ENCODE measurements around the gene TMEM190. TPM values are rescaled to one million over a fixed set of nuclear protein-coding genes. Genes with fewer than 3 reads are reported as not detected.
"Not testable (repeated sequence)": the region's sequence is repeated elsewhere in the genome, so short reads cannot be mapped to it uniquely, and the experiment has no call there.

TMEM190 gene
- total RNA-seq = not detected

- intact Hi-C loops (cut with DNase I; ENCODE audit: low total_unique reads) = no loop called here
- H3K4me3 ChIP-seq = no peak within 1 kb of the TSS
- H3K9me3 ChIP-seq = no peaks in the 10 kb centered on the region
- no peak for TF ChIP-seq POLR2A (IDR thresholded peaks at IDR 0.05)
- TF ChIP-seq POLR2AphosphoS5 (IDR thresholded peaks at IDR 0.05) = no peak
- no peak for TF ChIP-seq CTCF (IDR thresholded peaks at IDR 0.05)
- DNase-seq (ENCODE audit: low spot score in 2 of 2) = no peak
- peaks cover 0 to 29% of the 10 kb centered on the region in 2 donors for H3K27me3 ChIP-seq
- no peaks in the 10 kb centered on the region for H3K4me1 ChIP-seq
- H3K27ac ChIP-seq = no peak within 1 kb of the TSS
- H3K36me3 ChIP-seq = no peaks in the 10 kb centered on the region
Observed at GRCh38 chr19:55376241-55376933, at the start of gene TMEM190. TMEM190 (plus strand) TSS chr19:55376826; CDS start chr19:55376854, 28 bp downstream.

GRCh38 chr19:55328774-55329318 is 47.8 kb upstream of the TMEM190 start:
- H3K36me3 ChIP-seq; H3K27ac ChIP-seq; DNase-seq (ENCODE audit: low spot score in 2 of 2); H3K4me1 ChIP-seq; intact Hi-C loops (cut with DNase I; ENCODE audit: low total_unique reads); H3K9me3 ChIP-seq; H3K27me3 ChIP-seq; H3K4me3 ChIP-seq: not testable (repeated sequence)

- H3K36me3 ChIP-seq; DNase-seq (ENCODE audit: low spot score in 2 of 2): not testable (repeated sequence)
Observed at GRCh38 chr19:55329791-55330190, 46.8 kb upstream of the TMEM190 start.

DNA sequence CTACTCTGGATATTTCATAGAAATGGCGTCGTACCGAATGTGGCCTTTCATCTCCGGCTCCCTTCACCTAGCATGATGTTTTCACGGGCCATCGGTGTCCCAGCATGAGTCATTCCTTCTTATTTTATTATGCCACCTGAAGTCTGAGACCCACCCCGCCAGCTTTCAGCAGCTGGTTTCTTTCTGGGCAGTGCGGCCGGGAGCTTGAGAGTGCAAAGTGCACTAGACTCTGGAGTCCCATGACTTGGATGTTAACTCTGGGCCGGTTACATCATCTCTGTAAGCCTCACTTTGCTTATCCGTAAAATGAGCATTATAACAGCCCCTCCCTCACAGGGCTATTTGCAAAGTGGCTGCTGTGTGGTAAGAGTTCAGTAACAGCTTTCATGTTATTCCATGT is 42.8 kb upstream of the TMEM190 start:
- TF ChIP-seq POLR2AphosphoS5 (IDR thresholded peaks at IDR 0.05) (no peak), CTCF (IDR thresholded peaks at IDR 0.05) (no peak), POLR2A (IDR thresholded peaks at IDR 0.05) (no peak)
- no peaks in the 10 kb centered on the region for H3K4me1 ChIP-seq
- intact Hi-C loops (cut with DNase I; ENCODE audit: low total_unique reads) = no loop called here

More at GRCh38 chr19:55329791-55330190, 46.8 kb upstream of the TMEM190 start:
- H3K4me1 ChIP-seq; H3K9me3 ChIP-seq; H3K4me3 ChIP-seq; H3K27me3 ChIP-seq; H3K27ac ChIP-seq; intact Hi-C loops (cut with DNase I; ENCODE audit: low total_unique reads): not testable (repeated sequence)

DNA sequence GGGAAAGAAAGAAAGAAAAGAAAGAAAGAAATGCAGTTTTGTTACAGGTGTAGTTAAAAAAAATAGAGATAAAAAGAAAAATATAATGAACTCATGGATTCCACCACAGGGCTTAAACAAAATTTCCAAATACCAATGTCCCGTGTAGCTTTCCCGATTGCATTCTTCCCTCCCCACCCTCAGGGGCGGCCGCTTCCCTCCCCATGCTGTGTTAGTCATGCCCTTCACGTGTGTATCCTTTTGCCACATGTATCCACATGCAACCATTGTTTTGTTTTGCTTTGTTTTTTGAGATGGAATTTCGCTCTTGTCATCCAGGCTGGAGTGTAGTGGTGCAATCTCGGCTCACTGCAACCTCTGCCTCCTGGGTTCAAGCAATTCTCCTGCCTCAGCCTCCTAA is 40.5 kb upstream of the TMEM190 start:
- Histone ChIP-seq H3K4me3 (no peak overlapping the region), H3K36me3 (no peaks in the 10 kb centered on the region), H3K27me3 (no peaks in the 10 kb centered on the region), H3K4me1 (no peaks in the 10 kb centered on the region), H3K27ac (no peak overlapping the region), H3K9me3 (no peaks in the 10 kb centered on the region)
- intact Hi-C loops (cut with DNase I; ENCODE audit: low total_unique reads) = no loop called here
- TF ChIP-seq POLR2AphosphoS5 (IDR thresholded peaks at IDR 0.05) (no peak), CTCF (IDR thresholded peaks at IDR 0.05) (no peak), POLR2A (IDR thresholded peaks at IDR 0.05) (no peak)
- DNase-seq (ENCODE audit: low spot score in 2 of 2) = no peak

More for the DNA sequence above, 42.8 kb upstream of the TMEM190 start:
- Histone ChIP-seq H3K36me3 (no peaks in the 10 kb centered on the region), H3K27me3 (no peaks in the 10 kb centered on the region), H3K27ac (no peak overlapping the region), H3K9me3 (no peaks in the 10 kb centered on the region), H3K4me3 (no peak overlapping the region)
- DNase-seq (ENCODE audit: low spot score in 2 of 2) = no peak

DNA sequence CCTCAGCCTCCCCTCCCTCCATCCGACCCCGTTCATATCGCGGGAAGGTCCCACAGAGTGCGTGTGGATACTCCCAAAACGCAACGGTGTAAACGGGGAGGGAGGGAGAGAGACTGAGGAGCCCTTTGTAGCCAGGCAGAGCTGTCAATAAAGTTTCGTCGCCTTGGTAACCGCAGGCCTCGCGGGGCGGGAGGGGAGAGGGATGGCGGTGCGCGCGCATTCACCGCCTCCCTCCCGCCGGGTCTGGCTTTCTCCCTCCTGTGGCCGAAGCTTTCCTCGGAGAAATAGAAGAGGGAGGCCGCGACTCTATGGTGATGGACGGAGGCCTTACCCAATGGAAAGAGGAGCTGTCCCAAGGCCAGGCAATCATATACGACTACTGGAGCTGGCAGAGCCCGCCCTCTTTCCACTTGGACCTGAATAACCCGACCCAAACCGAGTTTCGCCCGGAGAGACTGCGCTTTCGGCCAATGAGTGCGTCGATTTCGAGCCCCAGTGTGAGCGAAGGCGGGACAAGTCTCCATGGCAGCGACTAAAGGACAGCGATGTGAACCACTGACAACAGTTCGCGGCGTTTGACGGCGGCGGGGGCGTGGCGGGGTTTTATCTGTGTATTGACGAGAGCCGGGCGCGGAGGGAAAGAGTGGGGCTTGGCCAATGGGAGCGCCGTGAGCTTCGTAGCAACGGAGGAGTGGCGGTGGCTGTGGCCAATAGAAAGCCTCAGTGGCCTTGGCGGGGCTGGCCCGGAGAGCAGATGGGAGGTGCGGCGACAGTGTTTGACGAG is 37.3 kb upstream of the TMEM190 start, which contains the start of gene KMT5C:
KMT5C (plus strand) TSS at position 772 of the 784 bp plus-strand sequence. CDS start 2,061 bp downstream, outside the sequence.
- H3K36me3 ChIP-seq = no peaks in the 10 kb centered on the region
- H3K27ac ChIP-seq = peak within 1 kb of the TSS; percentile 99 to 100
- DNase-seq (ENCODE audit: low spot score in 2 of 2) = peak; percentile 100
- peak; percentile 91 for TF ChIP-seq POLR2A (IDR thresholded peaks at IDR 0.05)
- peak; percentile 38 to 88 (median 82) for TF ChIP-seq POLR2AphosphoS5 (IDR thresholded peaks at IDR 0.05)
- peak; percentile 49 to 70 (median 52) for TF ChIP-seq CTCF (IDR thresholded peaks at IDR 0.05)
- H3K4me1 ChIP-seq = no peaks in the 10 kb centered on the region
- peak within 1 kb of the TSS; percentile 74 to 87 (median 85) for H3K4me3 ChIP-seq
- H3K9me3 ChIP-seq = no peaks in the 10 kb centered on the region
- intact Hi-C loops (cut with DNase I; ENCODE audit: low total_unique reads) = no loop called here
- no peaks in the 10 kb centered on the region for H3K27me3 ChIP-seq
